ENCODE data around the gene SPTLC3.

GRCh38 chr20:13121840-13122515 is 113.2 kb downstream of the SPTLC3 start:
- TF ChIP-seq POLR2A (IDR thresholded peaks at IDR 0.05), result no peak
- TF ChIP-seq, protein P1, sequence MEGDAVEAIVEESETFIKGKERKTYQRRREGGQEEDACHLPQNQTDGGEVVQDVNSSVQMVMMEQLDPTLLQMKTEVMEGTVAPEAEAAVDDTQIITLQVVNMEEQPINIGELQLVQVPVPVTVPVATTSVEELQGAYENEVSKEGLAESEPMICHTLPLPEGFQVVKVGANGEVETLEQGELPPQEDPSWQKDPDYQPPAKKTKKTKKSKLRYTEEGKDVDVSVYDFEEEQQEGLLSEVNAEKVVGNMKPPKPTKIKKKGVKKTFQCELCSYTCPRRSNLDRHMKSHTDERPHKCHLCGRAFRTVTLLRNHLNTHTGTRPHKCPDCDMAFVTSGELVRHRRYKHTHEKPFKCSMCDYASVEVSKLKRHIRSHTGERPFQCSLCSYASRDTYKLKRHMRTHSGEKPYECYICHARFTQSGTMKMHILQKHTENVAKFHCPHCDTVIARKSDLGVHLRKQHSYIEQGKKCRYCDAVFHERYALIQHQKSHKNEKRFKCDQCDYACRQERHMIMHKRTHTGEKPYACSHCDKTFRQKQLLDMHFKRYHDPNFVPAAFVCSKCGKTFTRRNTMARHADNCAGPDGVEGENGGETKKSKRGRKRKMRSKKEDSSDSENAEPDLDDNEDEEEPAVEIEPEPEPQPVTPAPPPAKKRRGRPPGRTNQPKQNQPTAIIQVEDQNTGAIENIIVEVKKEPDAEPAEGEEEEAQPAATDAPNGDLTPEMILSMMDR (IDR thresholded peaks at IDR 0.05), result no peak

Measured in adrenal gland (tissue), 5 donors.